Testis (tissue), 2 donors: ENCODE results near the gene LMOD2.

Experiments
- POLR2A ChIP-seq: fragments of 450-650 bp; IDR thresholded peaks from one replicate; pipeline ENCODE4 v1.6.1; 2017; ENCODE audit warnings: antibody characterized with exemption, mild to moderate bottlenecking, moderate library complexity
- TF ChIP-seq, protein P1 (sequence below), 3 experiments: fragments of 450-650 bp in 2 of 3; fragments of 200-600 bp in 1 of 3; sonication (generic) in 1 of 3; IDR thresholded peaks; one replicate each; pipeline ENCODE4 v1.5.1; 2016 to 2019; ENCODE audit warnings: antibody characterized with exemption in 3 of 3, mild to moderate bottlenecking in 2 of 3, moderate library complexity in 1 of 3

DNA sequence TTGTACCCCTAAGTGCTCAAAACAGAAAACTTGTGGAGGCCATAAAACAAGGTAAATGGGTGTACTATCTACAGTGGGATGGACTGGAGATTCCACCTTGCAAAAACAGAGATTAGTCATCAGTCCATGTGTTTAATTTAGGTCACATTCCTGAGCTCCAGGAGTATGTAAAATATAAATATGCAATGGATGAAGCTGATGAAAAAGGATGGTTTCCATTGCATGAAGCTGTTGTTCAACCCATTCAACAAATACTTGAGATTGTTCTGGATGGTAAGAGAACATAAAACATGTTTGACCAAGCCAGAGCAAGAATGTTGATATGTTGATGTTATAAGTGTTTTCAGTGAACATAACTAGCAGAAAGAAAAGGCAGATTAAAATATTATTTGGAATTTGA, 39.4 kb upstream of the LMOD2 start:
- TF ChIP-seq, protein P1, sequence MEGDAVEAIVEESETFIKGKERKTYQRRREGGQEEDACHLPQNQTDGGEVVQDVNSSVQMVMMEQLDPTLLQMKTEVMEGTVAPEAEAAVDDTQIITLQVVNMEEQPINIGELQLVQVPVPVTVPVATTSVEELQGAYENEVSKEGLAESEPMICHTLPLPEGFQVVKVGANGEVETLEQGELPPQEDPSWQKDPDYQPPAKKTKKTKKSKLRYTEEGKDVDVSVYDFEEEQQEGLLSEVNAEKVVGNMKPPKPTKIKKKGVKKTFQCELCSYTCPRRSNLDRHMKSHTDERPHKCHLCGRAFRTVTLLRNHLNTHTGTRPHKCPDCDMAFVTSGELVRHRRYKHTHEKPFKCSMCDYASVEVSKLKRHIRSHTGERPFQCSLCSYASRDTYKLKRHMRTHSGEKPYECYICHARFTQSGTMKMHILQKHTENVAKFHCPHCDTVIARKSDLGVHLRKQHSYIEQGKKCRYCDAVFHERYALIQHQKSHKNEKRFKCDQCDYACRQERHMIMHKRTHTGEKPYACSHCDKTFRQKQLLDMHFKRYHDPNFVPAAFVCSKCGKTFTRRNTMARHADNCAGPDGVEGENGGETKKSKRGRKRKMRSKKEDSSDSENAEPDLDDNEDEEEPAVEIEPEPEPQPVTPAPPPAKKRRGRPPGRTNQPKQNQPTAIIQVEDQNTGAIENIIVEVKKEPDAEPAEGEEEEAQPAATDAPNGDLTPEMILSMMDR (IDR thresholded peaks at IDR 0.05) = no peak
- no peak for TF ChIP-seq POLR2A
